Endothelial cell (in vitro differentiated cells): ENCODE measurements around the gene WDR82. TPM values are rescaled to one million over a fixed set of nuclear protein-coding genes. Genes with fewer than 3 reads are reported as not detected.

Experiments
- DNase-seq: peaks from one replicate; pipeline ENCODE4 v3.0.0; 2021; ENCODE audit warnings: low spot score
- H3K27ac Mint-ChIP-seq: one replicate; pipeline ENCODE4 v1.8.0; 2021; ENCODE audit warnings: mixed read lengths, inconsistent platforms; ENCODE audit not compliant: unreplicated experiment
- H3K27me3 Mint-ChIP-seq: one replicate; pipeline ENCODE4 v1.8.0; 2021; ENCODE audit warnings: mild to moderate bottlenecking, moderate library complexity, mixed read lengths, inconsistent platforms; ENCODE audit not compliant: unreplicated experiment
- H3K36me3 Mint-ChIP-seq: one replicate; pipeline ENCODE4 v1.8.0; 2021; ENCODE audit warnings: mild to moderate bottlenecking, low read depth, mixed read lengths, inconsistent platforms; ENCODE audit not compliant: unreplicated experiment
- H3K4me1 Mint-ChIP-seq: one replicate; pipeline ENCODE4 v1.8.0; 2021; ENCODE audit warnings: mild to moderate bottlenecking, mixed read lengths, inconsistent platforms; ENCODE audit not compliant: unreplicated experiment
- H3K4me3 Mint-ChIP-seq: one replicate; pipeline ENCODE4 v1.8.0; 2021; ENCODE audit warnings: mild to moderate bottlenecking, mixed read lengths, inconsistent platforms; ENCODE audit not compliant: unreplicated experiment
- H3K9me3 Mint-ChIP-seq: one replicate; pipeline ENCODE4 v1.8.0; 2021; ENCODE audit warnings: mixed read lengths, inconsistent platforms; ENCODE audit not compliant: unreplicated experiment
- CTCF ChIP-seq: fragments of 200-600 bp; sonication (generic); IDR thresholded peaks from one replicate; pipeline ENCODE4 v1.5.0; 2021; ENCODE audit warnings: antibody characterized with exemption; ENCODE audit not compliant: unreplicated experiment
- total RNA-seq: library from RNA; stranded (reverse); fragmentation: NEBNext Ultra II Directional; extraction: Animal tissue kit (Norgen Biotek cat#: 25700); gene quantifications from one replicate; pipeline ENCODE4 v1.2.1, GENCODE V29; 2021; ENCODE audit not compliant: unreplicated experiment

Gene WDR82
- total RNA-seq, 1 donor from 2014 or later, result 72.3 TPM

- Mint-ChIP-seq H3K4me1 (peaks cover 26% of the 10 kb centered on the region), H3K27me3 (peaks cover 10% of the 10 kb centered on the region), H3K36me3 (peaks cover 4% of the 10 kb centered on the region), H3K27ac (no peak overlapping the region), H3K9me3 (no peaks in the 10 kb centered on the region), H3K4me3 (no peak overlapping the region)
- no peak for TF ChIP-seq CTCF
- no peak for DNase-seq
These were observed 36.4 kb downstream of the WDR82 start for GRCh38 chr3:52242039-52242438.

- peaks cover 3% of the 10 kb centered on the region for H3K36me3 Mint-ChIP-seq
- H3K27ac Mint-ChIP-seq, result peak overlapping the region; percentile 31
- no peaks in the 10 kb centered on the region for H3K9me3 Mint-ChIP-seq
- peaks cover 25% of the 10 kb centered on the region for H3K4me1 Mint-ChIP-seq
- no peak for TF ChIP-seq CTCF
- peak overlapping the region; percentile 87 for H3K4me3 Mint-ChIP-seq
- no peak for DNase-seq
- peaks cover 10% of the 10 kb centered on the region for H3K27me3 Mint-ChIP-seq
These were observed 37.5 kb downstream of the WDR82 start for GRCh38 chr3:52240886-52241370.

GRCh38 chr3:52240059-52240885 lies 38.2 kb downstream of the WDR82 start:
- no peak for TF ChIP-seq CTCF
- Mint-ChIP-seq H3K27ac (no peak overlapping the region), H3K9me3 (no peaks in the 10 kb centered on the region), H3K4me3 (peak overlapping the region; percentile 99), H3K36me3 (peaks cover 3% of the 10 kb centered on the region), H3K4me1 (peaks cover 25% of the 10 kb centered on the region), H3K27me3 (peaks cover 10% of the 10 kb centered on the region)
- peak; percentile 3 for DNase-seq

GRCh38 chr3:52238761-52239701 lies 39.4 kb downstream of the WDR82 start, which contains the start of gene TWF2:
Gene TWF2, minus strand, starts transcription at chr3:52239158. Its CDS starts 142 bp downstream, at chr3:52239016.
- no peak for TF ChIP-seq CTCF
- Mint-ChIP-seq H3K4me1 (peaks cover 19% of the 10 kb centered on the region), H3K9me3 (no peaks in the 10 kb centered on the region), H3K4me3 (peak within 1 kb of the TSS; percentile 99), H3K36me3 (peaks cover 3% of the 10 kb centered on the region), H3K27me3 (peaks cover 10% of the 10 kb centered on the region), H3K27ac (peak within 1 kb of the TSS; percentile 88)
- DNase-seq, result peak; percentile 87
